Hepatocyte (in vitro differentiated cells): ENCODE data around the gene MED13L. TPM values are rescaled to one million over a fixed set of nuclear protein-coding genes. Genes with fewer than 3 reads are reported as not detected.

Experiments used
- DNase-seq: peaks from one replicate; pipeline ENCODE4 v3.0.0-alpha.2; 2016; ENCODE audit warnings: low spot score
- H2AFZ ChIP-seq: fragments of 200-600 bp; sonication (generic); 2 replicates; pipeline ENCODE4 v1.6.0; 2016; ENCODE audit warnings: antibody characterized with exemption, mild to moderate bottlenecking
- H3K27ac ChIP-seq: fragments of 200-600 bp; sonication (generic); 2 replicates; pipeline ENCODE4 v1.5.1; 2016; ENCODE audit warnings: mild to moderate bottlenecking
- H3K27me3 ChIP-seq: fragments of 200-600 bp; sonication (generic); 2 replicates; pipeline ENCODE4 v1.6.1; 2016
- H3K36me3 ChIP-seq: fragments of 200-600 bp; sonication (generic); replicated peaks from 2 replicates; pipeline ENCODE4 v1.5.1; 2016; ENCODE audit warnings: low read depth; ENCODE audit not compliant: insufficient read depth
- H3K4me1 ChIP-seq: fragments of 200-600 bp; sonication (generic); 2 replicates; pipeline ENCODE4 v1.5.1; 2016; ENCODE audit warnings: mild to moderate bottlenecking, moderate library complexity; ENCODE audit not compliant: insufficient read depth
- H3K4me2 ChIP-seq: fragments of 200-600 bp; sonication (generic); 2 replicates; pipeline ENCODE4 v1.6.0; 2016
- H3K4me3 ChIP-seq: fragments of 200-600 bp; sonication (generic); 2 replicates; pipeline ENCODE4 v1.5.1; 2016; ENCODE audit warnings: mild to moderate bottlenecking
- H3K79me2 ChIP-seq: fragments of 200-600 bp; sonication (generic); 2 replicates; pipeline ENCODE4 v1.6.0; 2017; ENCODE audit warnings: mild to moderate bottlenecking
- H3K9me2 ChIP-seq: fragments of 200-600 bp; sonication (generic); replicated peaks from 2 replicates; pipeline ENCODE4 v1.6.0; 2017; ENCODE audit warnings: mild to moderate bottlenecking; ENCODE audit not compliant: insufficient read depth
- H3K9me3 ChIP-seq: fragments of 200-600 bp; sonication (generic); 2 replicates; pipeline ENCODE4 v1.5.1; 2016; ENCODE audit warnings: low read depth, mild to moderate bottlenecking
- H4K20me1 ChIP-seq: fragments of 200-600 bp; sonication (generic); 2 replicates; pipeline ENCODE4 v1.6.0; 2016; ENCODE audit warnings: mild to moderate bottlenecking; ENCODE audit not compliant: insufficient read depth, poor library complexity, severe bottlenecking
- EZH2 ChIP-seq: fragments of 200-600 bp; sonication (generic); IDR thresholded peaks from 2 replicates; pipeline ENCODE4 v1.6.1; 2016; ENCODE audit warnings: antibody characterized with exemption, mild to moderate bottlenecking, borderline replicate concordance
- EZH2phosphoT487 ChIP-seq: fragments of 200-600 bp; sonication (generic); IDR thresholded peaks from one replicate; pipeline ENCODE4 v1.6.1; 2018; ENCODE audit warnings: antibody characterized with exemption, mild to moderate bottlenecking, low read depth, moderate library complexity; ENCODE audit not compliant: unreplicated experiment, severe bottlenecking
- WGBS: methylation state at CpG from one replicate; pipeline ENCODE4 v1.1.6; 2016; ENCODE audit warnings: low lambda C conversion rate; ENCODE audit errors: missing lambda C conversion rate; 5-methylcytosine and 5-hydroxymethylcytosine counted together
- polyA plus RNA-seq: library from polyadenylated mRNA; unstranded; fragments of >200 nt; fragmentation: Nextera tagmentation; extraction: Ambion mirVana; gene quantifications from 2 replicates; pipeline ENCODE4 v1.2.1, GENCODE V29; 2016
- total RNA-seq: library from RNA; depleted of rRNA; stranded (reverse); fragments of >200 nt; gene quantifications from 2 replicates; pipeline ENCODE4 v1.2.3, GENCODE V29; 2014
- TF ChIP-seq, protein P1 (sequence below): fragments of 200-600 bp; sonication (generic); IDR thresholded peaks from 2 replicates; pipeline ENCODE4 v1.5.1; 2016; ENCODE audit warnings: antibody characterized with exemption, mild to moderate bottlenecking; ENCODE audit not compliant: poor library complexity

The MED13L gene
- total and polyA plus RNA-seq, 2 experiments from 2014 or later = 23.7 to 135 TPM

GRCh38 chr12:116249938-116250337, 27.6 kb downstream of the MED13L start:
- no peak for DNase-seq
- TF ChIP-seq, protein P1, sequence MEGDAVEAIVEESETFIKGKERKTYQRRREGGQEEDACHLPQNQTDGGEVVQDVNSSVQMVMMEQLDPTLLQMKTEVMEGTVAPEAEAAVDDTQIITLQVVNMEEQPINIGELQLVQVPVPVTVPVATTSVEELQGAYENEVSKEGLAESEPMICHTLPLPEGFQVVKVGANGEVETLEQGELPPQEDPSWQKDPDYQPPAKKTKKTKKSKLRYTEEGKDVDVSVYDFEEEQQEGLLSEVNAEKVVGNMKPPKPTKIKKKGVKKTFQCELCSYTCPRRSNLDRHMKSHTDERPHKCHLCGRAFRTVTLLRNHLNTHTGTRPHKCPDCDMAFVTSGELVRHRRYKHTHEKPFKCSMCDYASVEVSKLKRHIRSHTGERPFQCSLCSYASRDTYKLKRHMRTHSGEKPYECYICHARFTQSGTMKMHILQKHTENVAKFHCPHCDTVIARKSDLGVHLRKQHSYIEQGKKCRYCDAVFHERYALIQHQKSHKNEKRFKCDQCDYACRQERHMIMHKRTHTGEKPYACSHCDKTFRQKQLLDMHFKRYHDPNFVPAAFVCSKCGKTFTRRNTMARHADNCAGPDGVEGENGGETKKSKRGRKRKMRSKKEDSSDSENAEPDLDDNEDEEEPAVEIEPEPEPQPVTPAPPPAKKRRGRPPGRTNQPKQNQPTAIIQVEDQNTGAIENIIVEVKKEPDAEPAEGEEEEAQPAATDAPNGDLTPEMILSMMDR = no peak
- no peak for TF ChIP-seq EZH2phosphoT487
- no peak for TF ChIP-seq EZH2
- Histone ChIP-seq H3K36me3 (no peaks in the 10 kb centered on the region), H2AFZ (no peak overlapping the region), H3K4me3 (no peak overlapping the region), H4K20me1 (peaks cover 78% of the 10 kb centered on the region), H3K27ac (no peak overlapping the region), H3K9me3 (no peaks in the 10 kb centered on the region), H3K4me2 (no peak overlapping the region), H3K4me1 (peaks cover 8% of the 10 kb centered on the region), H3K9me2 (no peaks in the 10 kb centered on the region), H3K79me2 (peaks cover 98% of the 10 kb centered on the region), H3K27me3 (no peaks in the 10 kb centered on the region)
- WGBS = 96% methylated on average over 2 of the region's 2 CpGs

DNA sequence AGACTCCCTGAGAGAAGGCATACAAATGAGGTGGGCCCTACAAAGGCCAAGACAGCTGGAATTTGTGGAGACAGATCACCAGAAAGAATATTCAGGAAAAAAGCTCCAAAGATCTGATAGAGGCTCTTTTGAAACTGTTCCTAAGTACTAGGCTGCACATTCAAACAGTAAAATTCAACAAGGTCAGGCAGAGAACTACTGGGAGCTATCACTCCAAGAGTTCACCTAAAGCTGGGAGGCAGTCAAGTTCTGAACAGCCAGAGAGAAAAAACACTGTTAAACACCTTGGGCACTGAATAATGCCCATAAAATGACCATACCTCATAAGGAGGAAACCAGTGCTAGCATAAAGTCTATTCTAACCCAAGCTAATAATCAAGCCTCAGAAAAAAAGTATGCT, 28.6 kb downstream of the MED13L start:
- TF ChIP-seq EZH2phosphoT487 (no peak), EZH2 (no peak)
- TF ChIP-seq, protein P1 = no peak
- Histone ChIP-seq H3K4me1 (peaks cover 14% of the 10 kb centered on the region), H3K4me3 (no peak overlapping the region), H3K4me2 (no peak overlapping the region), H3K79me2 (peaks cover 97% of the 10 kb centered on the region), H3K27me3 (no peaks in the 10 kb centered on the region), H3K36me3 (no peaks in the 10 kb centered on the region), H2AFZ (no peak overlapping the region), H3K27ac (no peak overlapping the region), H3K9me2 (no peaks in the 10 kb centered on the region), H3K9me3 (no peaks in the 10 kb centered on the region), H4K20me1 (peaks cover 80% of the 10 kb centered on the region)
- no peak for DNase-seq

DNA sequence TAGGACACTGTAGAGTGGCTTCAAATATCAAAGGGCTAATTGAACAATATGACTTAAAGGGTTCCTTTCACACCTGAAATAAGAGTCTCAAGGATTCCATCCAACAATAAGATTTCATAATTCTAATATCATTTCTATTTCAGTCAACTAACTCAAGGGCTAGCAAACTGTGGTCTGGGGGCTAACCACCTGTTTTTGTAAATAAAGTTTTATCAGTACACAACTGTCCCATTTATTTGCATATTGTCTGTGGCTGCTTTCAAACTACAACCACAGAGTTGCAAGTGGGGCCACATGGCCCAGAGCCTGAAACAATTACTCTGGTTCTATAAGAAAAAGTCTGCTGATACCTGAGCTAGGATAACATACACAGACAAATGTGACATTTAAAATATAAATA, 29.1 kb downstream of the MED13L start:
- H3K9me2 ChIP-seq = no peaks in the 10 kb centered on the region
- H3K27me3 ChIP-seq = no peaks in the 10 kb centered on the region
- H4K20me1 ChIP-seq = peaks cover 80% of the 10 kb centered on the region
- no peak for DNase-seq
- no peaks in the 10 kb centered on the region for H3K9me3 ChIP-seq
- TF ChIP-seq EZH2 (no peak), EZH2phosphoT487 (no peak)
- TF ChIP-seq, protein P1 = no peak
- H3K79me2 ChIP-seq = peaks cover 97% of the 10 kb centered on the region
- no peak overlapping the region for H3K27ac ChIP-seq
- H3K36me3 ChIP-seq = no peaks in the 10 kb centered on the region
- peaks cover 19% of the 10 kb centered on the region for H3K4me1 ChIP-seq
- H2AFZ ChIP-seq = no peak overlapping the region
- no peak overlapping the region for H3K4me2 ChIP-seq
- H3K4me3 ChIP-seq = no peak overlapping the region

GRCh38 chr12:116247377-116247776, 30.1 kb downstream of the MED13L start:
- H3K4me3 ChIP-seq = no peak overlapping the region
- DNase-seq = no peak
- H3K27ac ChIP-seq = no peak overlapping the region
- H3K9me3 ChIP-seq = no peaks in the 10 kb centered on the region
- TF ChIP-seq EZH2 (no peak), EZH2phosphoT487 (no peak)
- peaks cover 23% of the 10 kb centered on the region for H3K4me1 ChIP-seq
- H3K4me2 ChIP-seq = no peak overlapping the region
- H3K27me3 ChIP-seq = no peaks in the 10 kb centered on the region
- no peak overlapping the region for H2AFZ ChIP-seq
- H4K20me1 ChIP-seq = peaks cover 81% of the 10 kb centered on the region
- peaks cover 97% of the 10 kb centered on the region for H3K79me2 ChIP-seq
- WGBS = 69% methylated on average over 3 of the region's 3 CpGs
- H3K36me3 ChIP-seq = no peaks in the 10 kb centered on the region
- H3K9me2 ChIP-seq = no peaks in the 10 kb centered on the region
